SIG-M5 treated with dmso at 0.1 percent for 504 hours (cell line): Measurements from ENCODE around the gene MLYCD.

Experiments used
- DNase-seq: peaks from one replicate; lab custom pipeline; 2025; ENCODE audit not compliant: unreplicated experiment; lab: John Stamatoyannopoulos, UW

The MLYCD gene

GRCh38 chr16:83898463-83899271 lies at the start of gene MLYCD:
TSS of gene MLYCD (plus strand) at chr16:83899115. CDS start at chr16:83899145, 30 bp downstream.
- DNase-seq = peak; percentile 41

GRCh38 chr16:83849421-83849820 lies 49.5 kb upstream of the MLYCD start:
- DNase-seq = no peak

GRCh38 chr16:83850947-83851346 lies 48.0 kb upstream of the MLYCD start:
- no peak for DNase-seq

- no peak for DNase-seq
Measured at GRCh38 chr16:83851473-83851872, 47.4 kb upstream of the MLYCD start.

- no peak for DNase-seq
Measured at GRCh38 chr16:83852774-83853173, 46.1 kb upstream of the MLYCD start.

- no peak for DNase-seq
Measured at GRCh38 chr16:83853834-83854233, 45.1 kb upstream of the MLYCD start.

GRCh38 chr16:83854420-83854819 lies 44.5 kb upstream of the MLYCD start:
- DNase-seq = no peak

- no peak for DNase-seq
Measured at GRCh38 chr16:83856792-83857191, 42.1 kb upstream of the MLYCD start.

- no peak for DNase-seq
Measured at GRCh38 chr16:83859265-83859664, 39.6 kb upstream of the MLYCD start.

- DNase-seq = no peak
Measured at GRCh38 chr16:83862661-83863060, 36.3 kb upstream of the MLYCD start.

GRCh38 chr16:83863682-83864081 lies 35.2 kb upstream of the MLYCD start:
- DNase-seq = no peak

- no peak for DNase-seq
Measured at GRCh38 chr16:83870830-83871229, 28.1 kb upstream of the MLYCD start.

- peak; percentile 19 for DNase-seq
Measured at GRCh38 chr16:83878838-83879237, 20.1 kb upstream of the MLYCD start.

GRCh38 chr16:83882163-83882885 lies 16.6 kb upstream of the MLYCD start:
- DNase-seq = no peak

- DNase-seq = no peak
Measured at GRCh38 chr16:83886199-83886971, 12.5 kb upstream of the MLYCD start.

GRCh38 chr16:83887080-83887479 lies 11.8 kb upstream of the MLYCD start:
- DNase-seq = peak; percentile 38

- no peak for DNase-seq
Measured at GRCh38 chr16:83887564-83887963, 11.4 kb upstream of the MLYCD start.

- DNase-seq = no peak
Measured at GRCh38 chr16:83888672-83889044, 10.3 kb upstream of the MLYCD start.

- DNase-seq = no peak
Measured at GRCh38 chr16:83890359-83890758, 8.6 kb upstream of the MLYCD start.

- DNase-seq = no peak
Measured at GRCh38 chr16:83891742-83892141, 7.2 kb upstream of the MLYCD start.

GRCh38 chr16:83895243-83895642 lies 3.7 kb upstream of the MLYCD start:
- no peak for DNase-seq

GRCh38 chr16:83895942-83896341 lies 3.0 kb upstream of the MLYCD start:
- no peak for DNase-seq
